Islet of Langerhans (tissue), 1 donor: ENCODE data around the gene UGT1A3.
"Not testable (repeated sequence)": the region's sequence is repeated elsewhere in the genome, so short reads cannot be mapped to it uniquely, and the experiment has no call there.

ENCODE experiments used
- FAIRE-seq: peaks from one replicate; lab custom pipeline; 2011; peaks lifted over from hg19 to GRCh38; lab: Jason Lieb, UNC

The UGT1A3 gene

DNA sequence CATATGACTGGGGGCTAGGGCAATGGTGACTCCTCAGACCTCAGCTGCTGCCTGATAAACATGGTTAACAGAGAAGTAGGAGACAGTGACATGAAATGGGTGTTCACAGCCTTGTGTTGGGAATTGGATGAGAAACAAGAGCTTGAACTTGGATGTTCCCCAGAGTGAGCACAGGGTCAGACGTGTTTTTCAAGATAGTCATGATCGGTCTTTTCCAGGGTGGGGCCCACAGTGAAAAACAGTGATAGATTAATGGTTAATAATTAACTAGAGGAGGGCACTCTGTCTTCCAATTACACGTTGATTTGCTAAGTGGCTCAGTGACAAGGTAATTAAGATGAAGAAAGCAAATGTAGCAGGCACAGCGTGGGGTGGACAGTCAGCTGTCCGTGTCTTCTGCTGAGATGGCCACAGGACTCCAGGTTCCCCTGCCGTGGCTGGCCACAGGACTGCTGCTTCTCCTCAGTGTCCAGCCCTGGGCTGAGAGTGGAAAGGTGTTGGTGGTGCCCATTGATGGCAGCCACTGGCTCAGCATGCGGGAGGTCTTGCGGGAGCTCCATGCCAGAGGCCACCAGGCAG lies at the start of gene UGT1A3:
UGT1A3 (plus strand) TSS at position 320 of the 579 bp plus-strand sequence; CDS start at position 405, 85 bp downstream.
- no peak for FAIRE-seq

DNA sequence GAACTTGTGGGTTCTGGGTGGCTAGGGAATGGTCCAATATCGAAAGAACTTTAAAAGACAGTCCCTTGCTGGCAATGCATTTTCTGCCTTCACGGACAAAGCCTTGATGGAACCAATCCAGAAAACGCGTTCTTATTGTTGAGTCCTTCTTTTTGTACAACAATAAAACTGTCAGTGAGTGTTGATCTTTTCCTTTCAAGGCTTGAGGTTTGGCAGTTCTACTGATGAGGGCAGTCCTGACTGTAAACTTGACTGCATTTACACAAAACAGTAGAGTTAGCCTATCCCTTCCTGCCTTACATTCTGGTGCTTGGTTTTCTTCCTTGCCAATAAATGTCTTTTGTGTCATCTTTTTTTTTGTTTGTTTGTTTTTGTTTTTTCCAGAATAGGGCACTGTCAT lies 49.6 kb upstream of the UGT1A3 start:
- FAIRE-seq: no peak

DNA sequence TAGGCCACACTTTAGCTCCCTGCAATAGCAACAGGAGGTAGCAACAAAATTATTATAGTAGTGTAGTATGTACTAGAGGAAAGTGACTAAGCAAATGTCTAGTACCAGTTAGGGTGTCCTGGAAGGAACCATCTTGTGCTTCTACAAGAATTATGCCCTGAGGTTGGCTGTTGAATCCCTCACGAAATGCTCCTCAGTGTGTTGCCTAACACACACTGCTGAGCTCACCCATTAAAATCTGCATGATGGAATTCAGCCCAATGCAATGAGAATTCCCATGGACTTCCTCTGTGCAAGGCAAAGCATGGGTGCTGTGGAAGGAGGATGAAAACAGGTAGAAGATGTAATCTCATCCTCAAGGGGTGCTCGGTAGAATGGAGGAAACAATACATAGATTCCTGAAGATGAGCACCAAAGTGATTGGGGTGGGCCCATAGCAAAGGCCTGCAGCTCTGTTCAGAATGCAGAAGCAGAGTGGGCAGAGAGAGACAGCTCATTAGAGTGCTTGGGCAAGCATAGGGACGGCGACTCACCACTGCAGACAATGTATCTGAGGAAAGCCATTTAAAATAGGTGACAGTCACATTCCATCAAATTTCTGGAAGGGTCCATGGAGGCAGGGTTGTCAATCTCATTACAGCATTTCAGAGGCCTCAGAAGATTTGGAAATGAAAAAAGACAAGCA lies 48.3 kb upstream of the UGT1A3 start:
- FAIRE-seq: no peak

DNA sequence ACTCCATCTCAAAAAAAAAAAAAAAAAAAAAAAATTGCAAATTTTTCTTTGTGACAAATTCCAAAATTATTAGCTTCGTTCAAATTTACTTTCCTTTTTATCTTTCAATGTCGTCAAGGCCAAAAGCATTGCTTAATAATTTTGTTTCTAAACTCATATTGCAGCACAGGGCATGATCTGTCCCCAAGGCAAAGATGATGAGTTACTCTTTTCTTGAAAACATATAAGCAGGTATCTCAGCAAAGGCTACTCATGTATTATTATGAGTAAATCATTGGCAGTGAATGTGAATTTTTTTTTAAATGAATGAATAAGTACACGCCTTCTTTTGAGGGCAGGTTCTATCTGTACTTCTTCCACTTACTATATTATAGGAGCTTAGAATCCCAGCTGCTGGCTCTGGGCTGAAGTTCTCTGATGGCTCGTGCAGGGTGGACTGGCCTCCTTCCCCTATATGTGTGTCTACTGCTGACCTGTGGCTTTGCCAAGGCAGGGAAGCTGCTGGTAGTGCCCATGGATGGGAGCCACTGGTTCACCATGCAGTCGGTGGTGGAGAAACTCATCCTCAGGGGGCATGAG lies 47.2 kb upstream of the UGT1A3 start, which contains the start of gene UGT1A7:
UGT1A7 (plus strand) TSS at position 381 of the 579 bp plus-strand sequence; CDS start at position 418, 37 bp downstream.
- no peak for FAIRE-seq

DNA sequence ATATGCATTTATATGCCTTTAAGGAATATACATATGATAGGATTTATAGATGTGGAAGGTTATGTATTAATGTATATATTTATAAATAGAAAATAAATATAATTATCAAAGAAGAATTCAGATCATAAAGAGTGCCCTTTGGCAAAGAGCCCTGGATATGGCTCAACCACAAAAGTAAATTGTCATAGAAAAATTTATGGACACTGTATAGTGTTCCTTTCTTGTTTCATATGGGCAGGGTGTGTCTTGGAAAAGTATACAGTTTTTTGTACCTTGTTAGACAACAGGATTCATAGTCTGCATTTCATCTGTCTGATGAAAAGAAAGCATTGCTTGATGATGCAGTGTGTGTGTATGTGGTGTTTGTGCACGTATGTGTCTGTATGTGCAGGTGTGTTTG lies 44.2 kb upstream of the UGT1A3 start:
- FAIRE-seq: no peak

DNA sequence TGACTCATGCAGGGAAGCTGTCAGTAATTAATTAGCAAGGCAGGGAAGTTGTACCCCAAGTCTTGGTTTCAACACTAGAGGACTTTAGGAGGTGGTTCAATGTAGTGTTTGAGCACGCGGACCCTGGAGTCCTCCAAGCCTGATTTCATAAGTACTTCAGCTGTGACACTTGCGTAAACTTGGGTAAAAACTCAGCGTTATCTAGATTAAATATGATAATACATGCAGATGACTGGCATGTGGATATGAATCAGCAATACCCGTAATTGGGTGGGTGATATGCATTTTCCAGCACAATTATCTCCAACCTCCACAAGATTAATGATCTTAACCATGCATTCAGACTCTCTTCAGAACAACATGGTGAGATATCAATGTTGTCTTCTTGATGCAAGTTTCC lies 41.9 kb upstream of the UGT1A3 start:
- FAIRE-seq: no peak

DNA sequence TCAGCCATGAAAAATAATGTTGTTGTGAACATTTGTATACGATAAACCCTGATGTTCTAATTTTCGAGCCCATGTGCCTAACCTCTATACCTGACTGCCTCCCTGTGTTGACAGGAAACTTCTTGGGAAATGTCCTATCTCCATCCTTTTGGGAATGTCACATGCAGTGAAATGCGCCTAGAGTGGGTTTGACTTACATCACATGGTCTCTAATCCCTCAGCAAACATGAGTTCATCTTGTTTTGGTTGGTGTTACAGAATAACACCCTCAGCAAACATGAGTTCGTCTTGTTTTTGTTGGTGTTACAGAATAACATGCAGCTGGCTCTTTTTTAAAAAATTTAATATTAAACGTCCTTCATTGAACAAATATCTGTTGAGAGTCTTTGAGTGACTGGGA lies 40.5 kb upstream of the UGT1A3 start:
- no peak for FAIRE-seq

DNA sequence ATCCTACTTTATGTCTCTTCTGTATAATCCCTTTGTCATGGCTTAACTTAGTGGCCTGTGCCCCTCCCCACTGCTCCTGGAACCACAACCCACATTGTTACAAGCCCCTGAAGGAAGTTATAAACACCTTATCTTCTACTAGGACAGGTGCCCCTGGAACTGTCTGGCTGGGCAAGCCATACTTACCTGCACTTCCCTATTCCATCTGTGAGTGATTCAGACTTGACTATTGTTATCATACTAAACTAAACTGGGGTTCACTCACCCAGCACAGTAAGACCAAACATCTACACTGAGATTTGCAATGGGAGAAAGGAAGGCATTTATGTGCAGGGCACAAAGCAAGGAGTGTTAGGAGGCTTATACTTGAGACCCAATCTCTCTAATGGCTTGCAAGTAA lies 39.8 kb upstream of the UGT1A3 start:
- FAIRE-seq: no peak

DNA sequence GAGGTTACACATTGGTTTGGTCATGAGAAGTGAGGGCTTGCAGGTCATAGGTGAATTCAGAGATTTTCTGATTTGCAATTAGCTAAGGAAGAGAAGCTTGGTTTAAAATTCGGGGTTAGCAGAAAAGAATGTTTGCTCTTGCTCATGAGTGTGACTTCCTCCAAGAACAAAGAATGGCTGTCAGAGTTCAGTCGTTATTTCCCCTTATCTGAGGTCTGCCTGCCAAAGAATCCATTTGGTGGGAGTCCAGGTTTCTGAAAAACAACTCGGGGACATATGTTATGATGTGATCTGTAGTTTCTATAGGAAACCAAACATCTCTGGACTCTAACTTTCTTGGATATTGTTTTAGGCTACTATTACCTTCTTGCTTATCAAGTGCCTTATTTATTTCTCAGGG lies 39.3 kb upstream of the UGT1A3 start:
- no peak for FAIRE-seq

DNA sequence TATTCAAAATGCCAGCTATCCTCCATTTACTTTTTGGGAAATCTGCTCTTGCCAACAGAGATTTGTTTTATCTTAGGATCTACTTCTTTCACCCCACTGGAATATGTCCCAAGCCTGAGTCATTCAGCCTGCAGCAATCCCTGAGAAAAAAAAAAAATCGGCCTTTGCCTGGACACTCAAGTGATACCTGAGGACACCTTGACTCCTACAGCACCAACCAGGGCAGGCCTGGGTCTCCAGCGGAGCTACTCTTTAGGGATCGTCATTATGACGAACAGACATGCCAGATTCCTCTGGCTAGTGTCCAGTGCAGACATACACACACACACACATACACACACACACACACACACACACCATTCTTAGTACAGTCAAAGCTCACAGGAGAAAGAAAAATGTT lies 38.4 kb upstream of the UGT1A3 start:
- FAIRE-seq: no peak

DNA sequence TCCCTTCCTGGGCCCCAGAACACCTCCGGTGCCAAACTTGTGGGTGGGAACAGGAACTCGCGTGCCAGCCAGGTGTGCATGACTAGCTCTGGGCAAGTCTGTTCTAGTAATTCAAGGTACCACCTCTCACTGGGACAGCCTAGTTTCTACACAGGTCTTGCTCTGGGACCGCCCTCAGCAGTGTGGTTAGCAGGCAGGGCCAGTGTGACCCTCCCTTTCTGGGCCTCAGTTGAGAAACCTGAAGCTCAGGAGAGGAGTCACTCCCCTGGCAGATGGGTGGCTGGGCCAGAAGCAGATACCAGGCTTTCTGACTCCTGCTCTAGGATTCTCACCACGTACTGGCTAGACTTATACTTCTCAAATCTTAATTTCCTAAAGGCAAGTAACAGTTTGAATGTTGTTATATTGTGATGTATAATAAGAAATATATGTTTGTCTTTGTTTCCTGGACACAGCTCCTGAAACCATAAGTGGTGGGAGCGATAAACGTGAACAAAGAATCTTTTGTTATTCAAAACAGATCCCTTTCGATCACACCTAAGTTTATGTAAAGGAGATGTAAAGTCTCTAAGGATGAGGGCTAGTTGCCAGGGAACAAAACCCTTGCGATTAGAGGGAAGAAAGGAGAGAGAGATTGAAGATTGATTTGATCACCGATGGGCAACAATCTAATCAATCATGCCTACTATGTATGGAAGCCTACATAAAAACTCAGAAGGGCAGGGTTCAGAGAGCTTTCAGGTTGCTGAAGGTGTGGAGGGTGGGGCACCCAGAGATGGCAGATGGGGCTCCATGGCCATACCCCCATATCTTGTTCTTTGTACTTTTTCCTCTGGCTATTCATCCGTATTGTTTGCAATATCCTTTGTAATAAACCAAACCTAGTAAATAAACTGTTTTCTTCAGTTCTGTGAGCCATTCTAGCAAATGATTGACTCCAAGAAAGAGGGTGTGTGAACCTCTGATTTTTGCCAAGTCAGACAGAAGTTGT lies 37.1 kb upstream of the UGT1A3 start:
- no peak for FAIRE-seq

DNA sequence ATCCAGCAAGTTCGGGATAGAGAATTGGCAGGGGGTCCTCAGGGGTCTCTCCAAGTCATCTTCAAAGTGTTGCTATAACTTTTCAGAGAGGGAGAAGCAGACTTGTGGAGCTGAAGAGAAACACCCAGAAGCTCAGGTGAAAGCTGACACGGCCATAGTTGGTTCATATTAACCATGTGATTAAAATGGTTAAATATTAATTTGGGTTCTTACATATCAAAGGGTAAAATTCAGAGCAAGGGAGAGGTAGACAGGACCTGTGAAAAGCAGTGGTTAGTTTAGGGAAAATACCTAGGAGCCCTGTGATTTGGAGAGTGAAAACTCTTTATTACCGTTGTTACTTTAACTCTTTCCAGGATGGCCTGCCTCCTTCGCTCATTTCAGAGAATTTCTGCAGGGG lies 36.2 kb upstream of the UGT1A3 start, which contains the start of gene UGT1A6:
UGT1A6 (plus strand) TSS at position 243 of the 400 bp plus-strand sequence; CDS start at position 358, 115 bp downstream.
- no peak for FAIRE-seq

DNA sequence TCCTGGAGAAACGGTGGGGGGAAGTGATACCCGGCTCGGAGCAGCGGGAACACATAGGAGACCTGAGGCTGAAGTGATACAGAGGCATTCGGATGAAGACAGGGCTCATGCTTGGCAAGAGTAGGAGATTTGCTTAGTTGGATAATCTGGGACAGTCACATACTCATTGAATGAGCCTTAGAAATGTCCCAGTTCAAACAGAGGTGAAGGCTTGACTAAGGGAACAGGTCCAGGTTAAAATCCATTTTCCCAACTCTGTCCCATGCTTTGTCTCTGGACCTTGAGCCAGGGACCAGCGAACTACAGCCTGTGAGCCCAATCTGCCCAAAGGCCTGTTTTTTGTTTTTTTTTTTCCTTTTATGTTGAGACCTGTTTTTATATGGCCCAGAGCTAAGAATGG lies 34.9 kb upstream of the UGT1A3 start:
- no peak for FAIRE-seq

DNA sequence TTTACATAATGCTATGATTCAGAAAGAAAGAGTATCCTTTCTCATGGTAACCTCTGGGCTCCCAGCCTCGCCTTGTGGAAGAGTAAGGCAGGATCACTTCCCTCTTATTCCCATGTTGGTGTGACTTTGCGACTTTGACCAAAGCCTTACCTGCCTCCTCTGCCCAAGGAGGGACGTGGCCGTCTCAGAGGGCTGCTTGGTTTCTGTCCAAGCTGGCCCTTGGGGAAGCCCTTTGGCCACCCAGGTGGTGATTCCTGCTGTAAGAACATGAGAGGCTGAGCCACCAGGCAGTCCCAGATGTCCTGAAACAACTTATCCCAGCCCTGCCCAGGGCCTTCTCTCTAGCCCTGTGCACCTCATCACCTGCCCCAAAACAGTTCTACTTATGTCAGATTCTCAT lies 30.1 kb upstream of the UGT1A3 start:
- FAIRE-seq: no peak

DNA sequence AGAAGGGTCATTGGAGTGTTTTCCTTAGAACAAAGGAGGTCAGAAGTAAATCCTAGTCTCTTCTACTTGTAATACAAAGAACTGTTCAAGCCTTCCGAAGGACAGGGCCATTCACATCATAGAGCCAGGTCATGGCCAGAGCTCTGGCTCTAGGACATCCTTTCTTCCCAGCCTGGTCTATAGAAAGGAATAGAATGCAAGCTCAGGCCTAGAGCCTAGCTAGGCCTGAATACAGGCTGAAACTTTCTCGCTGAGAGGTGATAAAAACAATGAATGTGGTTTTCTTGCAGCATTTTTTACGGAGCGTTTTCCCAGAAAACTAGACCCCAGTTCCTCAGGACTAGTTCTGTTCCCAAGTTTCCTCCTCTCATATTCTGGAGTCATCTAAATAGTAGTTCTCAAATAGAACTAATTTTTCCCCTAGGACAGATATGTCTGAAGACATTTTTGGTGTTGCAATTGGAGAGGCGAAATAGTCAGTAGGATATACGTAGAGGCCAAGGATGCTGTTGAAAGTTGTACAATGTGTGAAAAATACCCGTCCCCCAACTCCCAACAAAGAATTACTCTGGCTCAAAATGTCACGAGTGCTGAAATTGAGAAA lies 29.3 kb upstream of the UGT1A3 start:
- FAIRE-seq: no peak

DNA sequence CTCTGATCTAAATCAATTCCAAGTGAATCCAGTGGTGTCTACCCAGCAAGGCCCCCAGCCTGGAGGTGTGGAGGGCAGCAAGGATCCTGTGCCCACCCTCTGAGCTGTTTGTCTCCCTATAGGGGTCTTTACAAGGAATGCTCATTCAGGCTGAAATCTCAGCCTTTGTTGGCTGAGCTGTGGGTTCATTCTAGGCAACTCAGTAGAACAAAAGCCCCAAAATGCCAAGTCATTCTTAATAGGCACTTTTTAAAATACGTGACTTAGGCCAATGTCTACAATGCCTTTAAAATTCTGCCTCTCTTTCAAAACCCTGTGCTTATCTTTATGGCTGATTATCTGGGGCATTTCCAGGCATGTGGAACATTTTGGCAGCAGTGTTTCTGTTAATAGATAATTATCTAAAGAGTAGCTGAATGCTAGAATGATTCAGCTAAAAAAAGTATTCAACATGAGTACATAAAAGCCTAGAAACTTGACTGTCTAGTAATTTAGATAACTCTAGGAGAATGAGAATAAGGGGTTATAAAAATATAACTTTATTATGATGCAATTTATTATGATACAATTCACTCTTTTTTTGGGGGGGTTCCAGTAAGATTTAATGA lies 28.7 kb upstream of the UGT1A3 start:
- FAIRE-seq: peak; percentile 76

DNA sequence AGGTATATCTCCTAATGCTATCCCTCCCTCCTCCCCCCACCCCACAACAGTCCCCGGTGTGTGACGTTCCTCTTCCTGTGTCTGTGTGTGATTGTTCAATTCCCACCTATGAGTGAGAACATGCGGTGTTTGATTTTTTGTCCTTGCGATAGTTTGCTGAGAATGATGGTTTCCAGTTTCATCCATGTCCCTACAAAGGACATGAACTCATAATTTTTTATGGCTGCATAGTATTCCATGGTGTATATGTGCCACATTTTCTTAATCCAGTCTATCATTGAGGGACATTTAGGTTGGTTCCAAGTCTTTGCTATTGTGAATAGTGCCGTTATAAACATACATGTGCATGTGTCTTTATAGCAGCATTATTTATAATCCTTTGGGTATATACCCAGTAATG lies 28.0 kb upstream of the UGT1A3 start:
- FAIRE-seq: not testable (repeated sequence)

DNA sequence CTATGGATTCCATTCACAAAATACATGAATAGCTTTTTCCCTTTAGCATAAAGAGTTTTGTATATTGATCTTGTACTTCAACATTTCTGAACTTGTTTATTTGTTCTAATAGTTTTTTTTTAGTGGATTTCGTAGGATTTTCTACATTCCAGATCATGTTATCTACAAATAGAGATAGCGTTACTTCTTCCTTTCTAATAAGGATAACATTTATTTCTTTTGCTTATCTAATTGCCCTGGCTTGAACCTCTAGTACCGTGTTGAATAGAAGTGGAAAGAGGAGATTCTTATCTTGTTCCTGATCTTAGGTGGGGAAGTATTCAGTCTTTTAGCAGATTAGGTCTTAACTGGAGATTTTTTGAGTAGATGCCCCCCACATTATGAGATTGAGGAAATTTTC lies 26.6 kb upstream of the UGT1A3 start:
- no peak for FAIRE-seq

DNA sequence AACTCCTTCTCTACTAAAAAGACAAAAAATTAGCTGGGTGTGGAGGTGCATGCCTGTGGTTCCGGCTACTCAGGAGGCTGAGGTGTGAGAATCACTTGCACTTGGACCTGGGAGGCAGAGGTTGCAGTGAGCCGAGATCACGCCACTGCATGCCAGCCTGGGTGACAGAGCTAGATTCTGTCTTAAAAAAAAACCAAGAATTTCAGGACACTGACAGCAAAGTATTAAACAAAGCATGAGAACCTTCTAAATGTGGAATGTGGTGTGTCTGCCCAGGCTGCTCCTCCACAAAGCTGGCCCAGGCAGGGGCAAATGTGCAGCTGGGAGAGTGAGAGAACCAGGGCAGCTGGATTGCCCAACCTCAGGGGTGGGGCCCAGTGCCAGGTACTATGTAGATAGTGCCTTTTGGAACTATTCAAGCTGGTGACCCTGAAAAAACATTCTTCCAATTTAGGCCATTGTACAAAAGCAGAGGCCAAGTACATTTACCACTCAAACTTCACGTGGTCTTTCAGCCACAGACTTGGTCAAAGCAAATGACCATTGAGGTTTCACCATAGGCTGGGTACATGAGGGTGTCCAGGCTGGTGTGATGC lies 22.8 kb upstream of the UGT1A3 start:
- no peak for FAIRE-seq

DNA sequence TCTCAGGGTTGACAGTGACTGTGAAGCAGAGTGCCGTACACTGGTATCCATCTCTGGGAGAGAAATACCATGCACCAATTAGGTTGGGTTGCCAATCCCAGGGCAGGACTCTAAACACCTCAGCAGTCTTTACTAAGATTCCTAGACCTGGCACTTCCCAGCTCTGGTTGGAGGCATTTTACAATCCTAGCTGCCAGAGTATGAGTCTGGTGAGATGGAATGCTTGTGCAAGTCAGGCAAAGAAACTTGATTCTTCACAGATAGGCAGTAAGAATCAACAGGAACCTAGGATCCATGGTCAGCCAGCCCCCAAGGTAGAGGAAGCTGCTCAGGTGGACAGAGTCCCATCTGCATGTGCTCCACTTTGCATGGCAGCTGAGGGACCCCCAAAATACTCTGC lies 22.1 kb upstream of the UGT1A3 start:
- no peak for FAIRE-seq

DNA sequence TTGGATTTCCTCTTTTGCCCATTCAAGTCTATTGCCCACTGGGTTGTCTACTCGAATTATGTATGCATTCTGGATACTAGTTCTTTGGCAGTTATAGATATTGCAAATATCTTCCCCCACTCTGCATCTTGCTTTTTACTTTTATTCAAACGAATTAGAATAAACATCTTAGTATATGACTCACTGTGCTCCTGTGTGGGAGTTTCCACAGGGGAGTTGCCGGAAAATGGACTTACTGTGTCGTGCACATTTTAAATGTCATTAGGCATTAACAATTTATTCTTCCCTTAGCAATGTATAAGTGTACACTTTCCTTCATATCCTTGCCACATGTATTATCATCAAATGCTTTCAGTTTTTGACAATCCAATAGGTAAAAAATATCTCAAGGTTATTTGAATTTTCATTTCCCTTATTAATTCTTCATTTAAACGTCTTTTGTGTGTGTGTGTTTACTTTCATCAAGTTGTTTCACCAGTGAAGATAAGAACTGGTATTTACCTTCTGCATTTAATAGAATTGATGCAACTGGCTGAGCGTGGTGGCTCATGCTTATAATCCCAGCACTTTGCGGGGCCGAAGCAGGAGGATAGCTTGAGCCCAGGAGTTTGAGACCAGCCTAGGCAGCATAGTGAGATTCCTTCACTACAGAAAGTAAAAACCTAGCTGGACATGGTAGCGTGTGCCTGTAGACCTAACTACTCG lies 20.8 kb upstream of the UGT1A3 start:
- FAIRE-seq: no peak
